Glutamatergic neuron (in vitro differentiated cells): ENCODE data around the gene TUBGCP6. TPM values are rescaled to one million over a fixed set of nuclear protein-coding genes. Genes with fewer than 3 reads are reported as not detected.

Experiments
- DNase-seq: peaks from one replicate; pipeline ENCODE4 v3.0.0; 2022
- H3K27ac Mint-ChIP-seq: one replicate; pipeline ENCODE4 v1.8.0; 2020; ENCODE audit warnings: mild to moderate bottlenecking, mixed read lengths, inconsistent platforms; ENCODE audit not compliant: unreplicated experiment
- H3K27me3 Mint-ChIP-seq: one replicate; pipeline ENCODE4 v1.8.0; 2020; ENCODE audit warnings: mild to moderate bottlenecking, moderate library complexity, mixed read lengths, inconsistent platforms; ENCODE audit not compliant: unreplicated experiment
- H3K36me3 Mint-ChIP-seq: one replicate; pipeline ENCODE4 v1.8.0; 2020; ENCODE audit warnings: mild to moderate bottlenecking, mixed read lengths, inconsistent platforms; ENCODE audit not compliant: unreplicated experiment
- H3K4me1 Mint-ChIP-seq: one replicate; pipeline ENCODE4 v1.8.0; 2020; ENCODE audit warnings: mild to moderate bottlenecking, low read depth, mixed read lengths, inconsistent platforms; ENCODE audit not compliant: unreplicated experiment
- H3K4me3 Mint-ChIP-seq: one replicate; pipeline ENCODE4 v1.8.0; 2020; ENCODE audit warnings: mild to moderate bottlenecking, mixed read lengths, inconsistent platforms; ENCODE audit not compliant: unreplicated experiment
- H3K9me3 Mint-ChIP-seq: one replicate; pipeline ENCODE4 v1.8.0; 2020; ENCODE audit warnings: mild to moderate bottlenecking, moderate library complexity, mixed read lengths, inconsistent platforms; ENCODE audit not compliant: unreplicated experiment
- total RNA-seq: library from RNA; stranded (reverse); fragmentation: NEBNext Ultra II Directional; extraction: Animal tissue kit (Norgen Biotek cat#: 25700); gene quantifications from one replicate; pipeline ENCODE4 v1.2.1, GENCODE V29; 2021; ENCODE audit not compliant: unreplicated experiment
- TF ChIP-seq, protein P1 (sequence below): fragments of 200-600 bp; sonication (generic); IDR thresholded peaks from one replicate; pipeline ENCODE4 v1.5.0; 2021; ENCODE audit not compliant: partially characterized antibody, unreplicated experiment

Gene TUBGCP6
- total RNA-seq, 1 donor from 2014 or later, result 51.0 TPM

DNA sequence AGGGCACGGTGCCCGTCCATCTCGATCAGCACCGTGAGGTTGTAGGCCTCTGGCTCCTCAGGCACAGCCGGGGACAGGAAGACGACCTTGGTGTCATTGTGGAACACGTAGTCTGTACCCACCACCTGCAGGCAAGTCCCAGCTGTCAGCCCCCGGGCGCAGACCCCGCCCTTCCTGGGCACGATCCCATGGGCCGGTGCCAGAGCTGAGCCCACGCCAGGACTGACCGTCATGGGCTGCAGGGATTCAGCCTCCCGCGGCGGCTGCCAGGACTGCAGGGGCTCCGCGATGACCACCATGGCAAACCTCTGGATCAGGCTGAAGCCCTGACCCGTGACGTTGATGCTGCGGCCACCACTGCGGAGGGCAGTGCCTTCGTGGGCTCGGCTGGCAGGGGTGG is 37.1 kb upstream of the TUBGCP6 start:
- Mint-ChIP-seq H3K4me1 (no peaks in the 10 kb centered on the region), H3K27me3 (peaks cover 3% of the 10 kb centered on the region), H3K4me3 (no peak overlapping the region), H3K36me3 (no peaks in the 10 kb centered on the region), H3K27ac (no peak overlapping the region), H3K9me3 (peaks cover 1% of the 10 kb centered on the region)
- TF ChIP-seq, protein P1, sequence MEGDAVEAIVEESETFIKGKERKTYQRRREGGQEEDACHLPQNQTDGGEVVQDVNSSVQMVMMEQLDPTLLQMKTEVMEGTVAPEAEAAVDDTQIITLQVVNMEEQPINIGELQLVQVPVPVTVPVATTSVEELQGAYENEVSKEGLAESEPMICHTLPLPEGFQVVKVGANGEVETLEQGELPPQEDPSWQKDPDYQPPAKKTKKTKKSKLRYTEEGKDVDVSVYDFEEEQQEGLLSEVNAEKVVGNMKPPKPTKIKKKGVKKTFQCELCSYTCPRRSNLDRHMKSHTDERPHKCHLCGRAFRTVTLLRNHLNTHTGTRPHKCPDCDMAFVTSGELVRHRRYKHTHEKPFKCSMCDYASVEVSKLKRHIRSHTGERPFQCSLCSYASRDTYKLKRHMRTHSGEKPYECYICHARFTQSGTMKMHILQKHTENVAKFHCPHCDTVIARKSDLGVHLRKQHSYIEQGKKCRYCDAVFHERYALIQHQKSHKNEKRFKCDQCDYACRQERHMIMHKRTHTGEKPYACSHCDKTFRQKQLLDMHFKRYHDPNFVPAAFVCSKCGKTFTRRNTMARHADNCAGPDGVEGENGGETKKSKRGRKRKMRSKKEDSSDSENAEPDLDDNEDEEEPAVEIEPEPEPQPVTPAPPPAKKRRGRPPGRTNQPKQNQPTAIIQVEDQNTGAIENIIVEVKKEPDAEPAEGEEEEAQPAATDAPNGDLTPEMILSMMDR, result no peak
- no peak for DNase-seq

DNA sequence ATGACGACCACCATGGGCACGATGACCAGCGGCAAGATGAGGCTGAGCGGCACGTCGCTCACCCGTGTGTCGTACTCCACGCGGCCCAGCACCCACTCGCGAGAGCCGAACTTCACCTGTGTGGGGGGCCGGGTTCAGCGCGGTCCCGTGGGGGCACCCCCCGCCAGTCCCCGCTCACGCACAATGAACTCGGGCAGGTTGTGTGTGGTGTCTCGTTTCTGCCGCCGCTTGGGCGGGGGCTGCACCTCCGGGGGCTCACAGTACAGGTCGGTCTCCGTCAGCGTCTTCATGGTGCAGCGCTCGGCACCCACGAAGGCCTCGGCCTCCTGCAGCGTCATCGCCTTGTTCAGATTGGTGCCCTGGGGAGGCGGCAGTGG is 36.5 kb upstream of the TUBGCP6 start:
- Mint-ChIP-seq H3K27me3 (peaks cover 3% of the 10 kb centered on the region), H3K4me1 (no peaks in the 10 kb centered on the region), H3K9me3 (peaks cover 1% of the 10 kb centered on the region), H3K27ac (no peak overlapping the region), H3K36me3 (no peaks in the 10 kb centered on the region), H3K4me3 (no peak overlapping the region)
- TF ChIP-seq, protein P1, result no peak
- no peak for DNase-seq

DNA sequence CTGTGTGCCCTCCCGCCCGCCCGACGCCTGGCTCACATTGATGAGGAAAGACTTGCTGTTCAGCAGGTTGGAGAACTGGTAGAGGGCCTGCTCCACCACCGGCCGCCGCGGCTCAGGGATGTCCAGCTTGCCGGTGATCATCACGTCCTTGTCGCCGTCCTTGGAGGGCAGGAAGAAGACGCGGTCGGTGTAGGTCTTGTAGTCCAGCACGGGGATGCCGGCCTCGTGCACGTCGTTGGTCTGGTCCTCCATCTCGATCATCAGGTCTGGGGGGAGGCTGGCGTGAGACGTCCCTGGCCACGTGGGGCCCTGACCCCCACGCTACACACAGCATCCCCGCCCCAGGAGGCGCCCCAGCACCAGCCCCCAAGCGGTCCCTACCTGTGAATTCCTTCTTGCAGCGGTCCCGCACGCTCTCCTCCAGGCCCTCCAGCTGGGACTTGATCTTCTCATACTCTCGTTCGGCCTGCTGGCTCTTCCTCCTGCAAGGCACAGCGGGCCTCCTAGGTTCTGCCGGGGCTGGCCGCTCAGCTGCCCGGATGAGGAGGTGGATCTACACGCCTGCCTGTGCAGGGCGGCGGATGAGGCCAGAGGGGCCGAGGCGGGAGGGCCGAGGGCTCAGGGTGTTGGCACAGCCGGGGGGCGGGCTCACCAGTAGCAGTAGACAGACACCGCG is 36.0 kb upstream of the TUBGCP6 start:
- Mint-ChIP-seq H3K36me3 (no peaks in the 10 kb centered on the region), H3K4me3 (no peak overlapping the region), H3K9me3 (peaks cover 1% of the 10 kb centered on the region), H3K27ac (no peak overlapping the region), H3K4me1 (no peaks in the 10 kb centered on the region), H3K27me3 (peaks cover 3% of the 10 kb centered on the region)
- no peak for DNase-seq
- TF ChIP-seq, protein P1, result no peak

DNA sequence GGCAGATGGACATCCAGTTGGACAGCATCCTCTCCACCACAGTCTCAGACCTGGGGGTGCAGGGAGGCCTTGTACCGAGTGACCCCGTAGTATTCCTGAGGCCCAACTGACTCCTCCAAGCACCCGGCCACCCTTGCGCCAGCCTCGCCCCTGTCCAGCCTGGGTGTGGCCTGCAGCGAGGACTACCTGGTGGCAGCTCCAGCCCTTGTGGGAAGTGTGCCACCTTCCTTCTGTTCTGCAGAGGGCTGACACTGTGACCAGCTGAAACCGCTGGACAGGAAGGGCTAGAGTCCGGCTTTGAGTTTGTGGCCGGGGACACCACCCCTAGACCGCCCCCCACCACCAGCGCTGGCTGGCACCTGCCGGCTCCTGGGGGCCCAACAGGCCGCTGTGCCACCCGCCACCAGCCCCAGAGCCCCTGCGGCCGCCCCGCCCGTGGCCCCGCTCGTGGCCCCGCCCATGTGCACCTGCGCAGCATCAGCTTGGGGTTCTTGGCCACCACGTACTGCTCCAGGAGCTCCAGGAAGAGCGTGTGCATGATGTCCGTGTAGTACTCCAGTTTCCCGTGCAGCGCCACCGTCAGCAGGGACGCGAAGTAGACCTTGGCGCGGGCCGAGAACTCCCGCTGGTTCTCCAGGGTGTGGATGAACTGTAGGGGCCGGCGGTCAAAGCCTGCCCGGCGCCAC is 35.3 kb upstream of the TUBGCP6 start:
- Mint-ChIP-seq H3K27ac (no peak overlapping the region), H3K9me3 (peaks cover 1% of the 10 kb centered on the region), H3K4me3 (no peak overlapping the region), H3K27me3 (peaks cover 3% of the 10 kb centered on the region), H3K4me1 (no peaks in the 10 kb centered on the region), H3K36me3 (no peaks in the 10 kb centered on the region)
- TF ChIP-seq, protein P1, result no peak
- no peak for DNase-seq

DNA sequence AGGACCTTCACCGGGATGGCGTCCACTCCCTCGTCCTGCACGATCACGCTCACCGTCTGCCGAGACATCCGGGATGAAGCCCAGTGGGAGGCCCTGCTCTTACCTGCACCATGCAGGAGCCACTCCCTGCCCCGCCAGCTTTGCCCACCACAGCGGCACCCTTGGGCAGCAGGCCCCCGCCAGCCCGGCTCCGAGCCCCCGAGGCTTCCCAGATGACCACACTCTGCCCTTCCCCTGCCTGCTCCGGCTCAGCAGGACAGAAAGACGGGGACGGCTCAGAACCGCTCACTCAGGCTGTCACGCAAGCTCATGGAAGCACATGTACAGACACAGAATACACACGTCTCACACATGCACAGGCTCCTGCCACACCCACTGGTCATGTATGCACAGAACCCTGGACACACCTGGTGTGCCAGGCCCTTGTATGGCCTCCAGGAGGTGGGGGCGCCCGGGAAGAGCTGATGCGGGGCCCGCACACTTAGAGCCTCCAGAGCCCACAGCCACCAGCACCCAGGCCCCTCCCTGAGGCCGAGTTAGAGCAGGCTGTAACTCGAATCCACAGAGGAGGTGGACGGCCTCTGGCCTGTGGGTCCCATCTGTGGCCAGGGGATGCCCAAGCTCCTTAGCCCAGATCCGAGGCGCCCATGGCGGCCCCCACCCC is 34.3 kb upstream of the TUBGCP6 start:
- no peak overlapping the region for H3K27ac Mint-ChIP-seq
- H3K27me3 Mint-ChIP-seq, result peaks cover 3% of the 10 kb centered on the region
- H3K4me3 Mint-ChIP-seq, result no peak overlapping the region
- no peak for DNase-seq
- peaks cover 2% of the 10 kb centered on the region for H3K4me1 Mint-ChIP-seq
- H3K9me3 Mint-ChIP-seq, result peaks cover 1% of the 10 kb centered on the region
- TF ChIP-seq, protein P1, result no peak
- no peaks in the 10 kb centered on the region for H3K36me3 Mint-ChIP-seq
